Amniotic stem cell (primary cell): ENCODE data around the gene OR13D1.
A peak's percentile ranks its signal among the peaks of the same experiment; 100 is the strongest.
"Not testable (repeated sequence)": the region's sequence is repeated elsewhere in the genome, so short reads cannot be mapped to it uniquely, and the experiment has no call there.

Experiments
- DNase-seq: peaks from one replicate; lab custom pipeline; 2025; lab: John Stamatoyannopoulos, UW

OR13D1 gene

GRCh38 chr9:104694218-104694617 lies at the start of gene OR13D1:
Gene OR13D1, plus strand, starts transcription at chr9:104694518. Its CDS starts 0 bp downstream, at chr9:104694518.
- DNase-seq = no peak

- no peak for DNase-seq
These were observed 35.7 kb upstream of the OR13D1 start for GRCh38 chr9:104658496-104659195.

GRCh38 chr9:104675611-104676010 lies 18.7 kb upstream of the OR13D1 start:
- DNase-seq = no peak

GRCh38 chr9:104682642-104683041 lies 11.7 kb upstream of the OR13D1 start:
- peak; percentile 11 for DNase-seq

GRCh38 chr9:104686081-104686480 lies 8.2 kb upstream of the OR13D1 start:
- DNase-seq = no peak

- DNase-seq = no peak
These were observed 6.0 kb downstream of the OR13D1 start for GRCh38 chr9:104700306-104700705.

- not testable (repeated sequence) for DNase-seq
These were observed 14.4 kb downstream of the OR13D1 start for GRCh38 chr9:104708737-104709136.

- no peak for DNase-seq
These were observed 17.3 kb downstream of the OR13D1 start for GRCh38 chr9:104711604-104712003.

GRCh38 chr9:104725014-104725413 lies 30.7 kb downstream of the OR13D1 start:
- no peak for DNase-seq

GRCh38 chr9:104738452-104738851 lies 44.1 kb downstream of the OR13D1 start:
- no peak for DNase-seq

- DNase-seq = no peak
These were observed 46.3 kb downstream of the OR13D1 start for GRCh38 chr9:104740621-104741020.

GRCh38 chr9:104743376-104743985 lies 49.2 kb downstream of the OR13D1 start:
- DNase-seq = no peak
